GM12874 (cell line): ENCODE results near the gene METAP1D.

Experiments used
- CTCF ChIP-seq: IDR thresholded peaks from 2 replicates; pipeline ENCODE4 v1.5.1; 2011; ENCODE audit warnings: low read depth, mild to moderate bottlenecking, control low read depth, low read length, moderate library complexity; ENCODE audit not compliant: insufficient read depth

The METAP1D gene

DNA sequence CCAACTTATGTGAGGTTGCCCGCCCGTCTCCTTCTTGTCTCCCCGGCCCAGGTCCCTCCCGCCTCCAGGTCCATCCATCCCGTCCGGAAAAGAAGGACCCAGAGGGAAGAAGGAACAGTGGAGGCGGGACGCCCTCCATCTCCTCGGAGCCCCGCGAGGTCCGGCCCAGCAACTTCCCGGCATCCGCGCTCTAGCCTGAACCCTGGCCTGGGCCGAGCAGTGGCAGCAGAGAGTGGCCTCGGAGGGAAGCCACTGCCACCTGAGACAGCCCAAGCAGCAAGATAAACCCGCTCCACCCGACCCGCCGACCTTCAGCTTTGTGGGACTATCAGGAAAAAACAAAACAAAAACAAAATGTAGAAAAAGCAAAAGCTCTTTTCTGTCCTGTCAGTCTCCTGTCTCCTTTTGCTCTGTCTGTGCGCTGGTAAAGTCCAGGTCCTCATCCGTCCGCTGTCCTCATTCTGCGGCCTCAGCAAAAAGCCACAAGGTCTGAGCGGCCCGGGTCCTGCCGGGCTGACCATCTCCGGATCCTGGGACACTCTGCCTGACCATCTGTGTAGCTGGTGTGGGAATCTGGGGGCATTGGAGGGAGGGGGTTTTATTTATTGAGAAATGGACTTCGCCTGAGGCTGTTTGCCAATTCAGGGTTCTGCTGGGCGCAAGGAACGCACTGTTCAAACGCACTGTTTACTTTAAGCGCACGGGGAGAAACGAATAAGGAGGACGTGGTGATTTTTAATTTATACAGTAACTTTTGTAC lies 88.7 kb downstream of the METAP1D start:
- TF ChIP-seq CTCF: no peak

DNA sequence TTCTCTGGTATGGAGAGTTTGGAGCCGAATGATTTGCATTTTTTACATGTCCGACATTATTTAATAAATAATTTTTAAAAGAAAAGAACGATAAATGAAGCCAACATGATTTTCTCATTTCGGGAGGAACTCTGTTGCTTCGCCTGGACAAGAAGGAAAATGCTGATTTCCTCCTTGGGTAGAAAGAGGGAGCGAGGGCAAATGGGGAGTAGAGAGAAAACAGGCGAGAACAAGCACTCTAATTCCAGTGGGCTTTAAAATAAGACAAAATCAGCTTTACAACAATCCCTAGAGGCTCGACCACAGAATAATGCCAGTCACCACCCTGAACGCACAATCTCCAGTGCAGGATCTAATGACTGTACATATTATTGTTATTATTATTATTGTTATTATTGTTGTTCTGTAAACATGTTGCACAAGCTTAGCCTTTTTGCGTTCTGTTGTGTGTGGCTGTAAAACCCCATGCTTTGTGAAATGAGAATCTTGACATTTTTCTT lies 89.3 kb downstream of the METAP1D start:
- no peak for TF ChIP-seq CTCF

GRCh38 chr2:172089633-172090032 lies 89.9 kb downstream of the METAP1D start:
- TF ChIP-seq CTCF: no peak

- TF ChIP-seq CTCF: no peak
Observed at GRCh38 chr2:172090044-172090961, 90.5 kb downstream of the METAP1D start.

GRCh38 chr2:172091000-172091641 lies 91.4 kb downstream of the METAP1D start:
- TF ChIP-seq CTCF: no peak

GRCh38 chr2:172091761-172092566 lies 92.2 kb downstream of the METAP1D start:
- TF ChIP-seq CTCF: no peak
